ENCODE data around the gene KAT7.

The KAT7 gene

DNA sequence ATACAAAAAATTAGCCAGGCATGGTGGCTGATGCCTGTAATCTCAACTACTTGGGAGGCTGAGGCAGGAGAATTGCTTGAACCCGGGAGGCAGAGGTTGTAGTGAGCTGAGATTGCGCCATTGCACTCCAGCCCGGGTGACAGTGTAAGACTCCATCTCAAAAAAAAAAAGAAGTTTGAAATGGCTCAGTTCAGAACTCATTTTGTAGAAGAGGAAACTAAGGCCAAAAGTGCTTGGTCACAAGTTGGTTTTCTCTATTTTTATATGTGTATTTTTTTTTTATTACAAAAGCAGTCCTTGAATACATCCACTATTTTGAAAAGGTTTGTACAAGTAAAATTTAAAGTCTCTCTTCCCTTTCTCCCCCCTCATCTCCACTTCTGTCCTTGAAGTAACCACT lies 53.9 kb downstream of the KAT7 start:
- no peak overlapping the region for H3K27ac ChIP-seq
- DNase-seq (ENCODE audit: low spot score), result no peak
- TF ChIP-seq, protein P1, sequence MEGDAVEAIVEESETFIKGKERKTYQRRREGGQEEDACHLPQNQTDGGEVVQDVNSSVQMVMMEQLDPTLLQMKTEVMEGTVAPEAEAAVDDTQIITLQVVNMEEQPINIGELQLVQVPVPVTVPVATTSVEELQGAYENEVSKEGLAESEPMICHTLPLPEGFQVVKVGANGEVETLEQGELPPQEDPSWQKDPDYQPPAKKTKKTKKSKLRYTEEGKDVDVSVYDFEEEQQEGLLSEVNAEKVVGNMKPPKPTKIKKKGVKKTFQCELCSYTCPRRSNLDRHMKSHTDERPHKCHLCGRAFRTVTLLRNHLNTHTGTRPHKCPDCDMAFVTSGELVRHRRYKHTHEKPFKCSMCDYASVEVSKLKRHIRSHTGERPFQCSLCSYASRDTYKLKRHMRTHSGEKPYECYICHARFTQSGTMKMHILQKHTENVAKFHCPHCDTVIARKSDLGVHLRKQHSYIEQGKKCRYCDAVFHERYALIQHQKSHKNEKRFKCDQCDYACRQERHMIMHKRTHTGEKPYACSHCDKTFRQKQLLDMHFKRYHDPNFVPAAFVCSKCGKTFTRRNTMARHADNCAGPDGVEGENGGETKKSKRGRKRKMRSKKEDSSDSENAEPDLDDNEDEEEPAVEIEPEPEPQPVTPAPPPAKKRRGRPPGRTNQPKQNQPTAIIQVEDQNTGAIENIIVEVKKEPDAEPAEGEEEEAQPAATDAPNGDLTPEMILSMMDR (IDR thresholded peaks at IDR 0.05), result no peak
- H3K4me3 ChIP-seq, result no peak overlapping the region

DNA sequence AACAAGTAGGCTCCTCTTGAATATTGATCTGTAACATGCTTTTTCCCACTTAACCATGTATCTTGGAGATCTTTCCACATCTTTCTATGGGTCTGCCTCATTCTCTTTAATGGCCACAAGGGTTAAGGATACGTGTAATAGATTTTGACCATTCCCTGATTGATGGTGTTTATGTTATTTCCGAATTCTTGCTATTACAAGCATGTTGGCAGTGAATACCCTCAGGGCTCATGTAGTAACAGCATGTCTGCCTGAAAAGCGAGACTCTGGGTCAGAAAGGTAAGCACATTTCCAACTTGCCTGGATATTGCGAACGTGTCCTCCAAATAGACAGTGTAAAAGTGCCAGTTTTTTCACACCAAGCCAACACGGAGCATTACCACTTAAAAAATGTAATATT lies 54.4 kb downstream of the KAT7 start:
- TF ChIP-seq, protein P1 (IDR thresholded peaks at IDR 0.05), result no peak
- no peak overlapping the region for H3K27ac ChIP-seq
- DNase-seq (ENCODE audit: low spot score), result no peak
- H3K4me3 ChIP-seq, result no peak overlapping the region

DNA sequence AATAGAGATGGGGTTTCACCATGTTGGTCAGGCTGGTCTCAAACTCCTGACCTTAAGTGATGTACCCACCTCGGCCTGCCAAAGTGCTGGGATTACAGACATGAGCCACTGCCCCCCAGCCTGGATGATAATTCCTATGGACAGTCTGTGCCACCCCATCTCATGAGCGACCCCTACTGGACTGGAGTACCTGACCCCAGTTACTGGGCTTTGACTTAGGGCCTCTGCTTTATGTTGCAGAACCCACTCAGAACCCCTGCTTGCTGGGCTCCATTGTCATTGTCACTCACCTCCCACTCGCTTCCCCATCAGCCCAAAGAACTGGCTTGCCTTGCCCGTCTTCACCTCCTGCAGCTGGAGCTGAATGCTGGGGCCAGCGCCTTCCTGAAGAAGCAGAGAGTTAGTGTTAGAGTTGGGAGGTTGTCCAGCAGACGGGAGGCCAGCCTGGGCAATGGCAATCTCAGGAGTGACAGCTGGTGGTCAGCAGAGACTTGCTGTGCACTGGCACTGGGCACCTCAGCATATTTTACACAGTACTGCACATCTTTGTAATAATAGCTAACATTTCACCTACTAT lies 55.4 kb downstream of the KAT7 start:
- Histone ChIP-seq H3K4me3 (no peak overlapping the region), H3K27ac (no peak overlapping the region)
- TF ChIP-seq, protein P1 (IDR thresholded peaks at IDR 0.05), result no peak
- no peak for DNase-seq (ENCODE audit: low spot score)

DNA sequence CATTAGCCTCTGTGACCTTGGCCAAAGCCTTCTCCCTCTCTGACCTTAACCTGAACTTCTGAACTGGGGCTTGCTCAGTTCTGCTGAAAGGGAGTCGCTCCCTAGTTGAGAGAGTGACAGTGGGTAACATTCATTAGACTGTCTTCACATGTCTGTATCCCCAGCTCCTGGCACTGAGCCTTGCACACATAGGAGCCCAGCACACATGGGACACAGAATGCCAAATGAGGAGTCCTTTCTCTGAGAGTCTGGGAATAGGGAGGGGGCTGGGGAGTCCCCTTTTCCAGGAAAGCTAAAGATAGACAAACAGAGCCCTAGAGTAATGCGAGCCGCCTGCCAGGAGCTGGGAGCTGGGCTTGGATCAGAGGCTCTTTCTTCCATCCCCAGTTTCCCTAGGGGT lies 56.8 kb downstream of the KAT7 start:
- DNase-seq (ENCODE audit: low spot score), result no peak
- H3K27ac ChIP-seq, result peak overlapping the region; percentile 75 to 76
- TF ChIP-seq, protein P1 (IDR thresholded peaks at IDR 0.05), result no peak
- no peak overlapping the region for H3K4me3 ChIP-seq

DNA sequence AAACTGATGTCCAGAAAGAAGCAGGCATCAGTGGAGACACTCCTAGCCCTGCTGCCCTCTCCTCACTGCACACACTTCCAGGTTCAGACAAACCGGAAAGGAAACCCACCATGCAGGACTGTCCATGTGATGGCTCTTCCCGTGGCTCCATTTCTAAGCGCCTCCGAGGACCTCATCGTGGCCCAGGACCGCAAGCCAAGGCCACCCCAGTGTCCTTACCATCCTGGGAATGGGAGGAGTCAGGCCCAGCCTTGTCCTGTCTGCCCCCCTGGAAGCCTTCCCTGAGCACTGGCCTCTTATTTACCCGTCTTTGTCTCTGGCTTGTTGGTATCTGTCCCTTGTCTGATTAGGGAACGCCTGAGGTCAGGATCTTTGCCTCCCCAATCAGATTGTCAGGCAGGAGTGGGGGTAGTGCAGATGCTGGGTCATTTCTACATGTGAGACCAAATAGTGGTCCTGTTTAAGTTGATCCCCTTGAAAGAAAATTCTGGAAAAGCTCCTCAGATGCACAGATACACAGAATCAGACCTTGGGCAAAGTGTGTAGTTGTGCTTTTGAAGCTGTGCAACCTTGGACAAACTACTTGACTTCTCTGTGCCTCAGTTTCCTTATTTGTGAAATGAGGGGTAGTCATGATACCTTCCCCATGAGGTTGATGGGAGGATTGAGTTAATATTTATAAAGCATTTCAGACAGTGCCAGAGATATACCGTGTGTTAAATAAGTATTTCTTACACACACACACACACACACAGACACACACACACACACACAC lies 58.6 kb downstream of the KAT7 start:
- DNase-seq (ENCODE audit: low spot score), result no peak
- Histone ChIP-seq H3K4me3 (no peak overlapping the region), H3K27ac (no peak overlapping the region)
- TF ChIP-seq, protein P1 (IDR thresholded peaks at IDR 0.05), result no peak

DNA sequence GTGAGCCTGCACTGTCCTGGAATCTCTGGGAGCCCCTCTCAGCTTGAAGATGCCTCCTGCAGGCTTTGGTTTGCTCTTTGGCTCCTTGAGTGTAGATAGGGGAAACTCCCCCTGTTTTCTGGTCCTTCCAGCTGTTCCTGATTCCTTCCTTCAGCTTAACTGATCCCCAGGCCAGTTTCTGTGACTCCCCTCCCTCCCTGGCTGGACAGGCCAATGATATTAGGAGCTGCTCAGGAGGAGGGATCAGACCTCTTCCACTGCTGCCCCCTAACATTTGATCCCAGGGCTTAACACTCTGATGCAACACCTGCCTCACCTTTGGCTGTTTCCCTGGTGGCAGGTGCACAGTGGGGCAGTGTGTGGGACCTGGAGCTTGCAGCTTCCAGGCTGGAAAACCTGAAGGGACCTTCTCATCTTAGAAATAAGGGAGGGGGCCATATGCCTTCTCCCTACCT lies 59.6 kb downstream of the KAT7 start, which contains the start of gene TAC4:
Gene TAC4 (minus strand): TSS at position 51 of the 455 bp plus-strand sequence. CDS start 52 bp downstream, outside the sequence.
- TF ChIP-seq, protein P1 (IDR thresholded peaks at IDR 0.05), result no peak
- no peak for DNase-seq (ENCODE audit: low spot score)
- H3K27ac ChIP-seq, result no peak within 1 kb of the TSS
- H3K4me3 ChIP-seq, result no peak within 1 kb of the TSS

DNA sequence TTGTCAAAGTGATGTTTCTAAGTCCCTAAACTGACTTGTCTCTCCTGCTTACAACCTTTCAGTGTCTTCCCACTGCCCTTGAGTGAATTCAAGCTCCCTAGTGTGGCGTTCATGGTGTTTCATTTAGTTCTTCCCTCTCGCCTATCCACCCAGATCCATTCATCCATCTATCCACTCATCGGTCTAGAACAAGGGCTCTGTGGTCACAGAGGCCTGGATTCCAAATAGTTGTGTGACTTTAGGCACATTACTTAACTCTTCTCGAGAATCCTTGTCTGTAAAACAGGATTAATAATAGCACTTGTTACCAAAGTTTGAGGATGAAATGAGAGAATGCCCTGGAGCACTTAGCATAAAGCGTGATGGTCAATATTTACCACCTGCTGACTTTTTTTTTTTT lies 60.3 kb downstream of the KAT7 start:
- Histone ChIP-seq H3K27ac (no peak overlapping the region), H3K4me3 (no peak overlapping the region)
- TF ChIP-seq, protein P1 (IDR thresholded peaks at IDR 0.05), result no peak
- no peak for DNase-seq (ENCODE audit: low spot score)

Measured in coronary artery (tissue), 2 donors.